ENCODE results near the gene ABO.
A peak's percentile ranks its signal among the peaks of the same experiment; 100 is the strongest.
"Not testable (repeated sequence)": the region's sequence is repeated elsewhere in the genome, so short reads cannot be mapped to it uniquely, and the experiment has no call there.

The ABO gene

GRCh38 chr9:133299996-133300395 lies 25.0 kb upstream of the ABO start:
- DNase-seq; in situ Hi-C loops (cut with HindIII; ENCODE audit: low pct_ligation_motif_present, low pct_unique_long_range_greater_than_20kb, low sequenced_read_pairs): not testable (repeated sequence)

- in situ Hi-C loops (cut with HindIII; ENCODE audit: low pct_ligation_motif_present, low pct_unique_long_range_greater_than_20kb, low sequenced_read_pairs): no loop called here
- DNase-seq: no peak
Observed at GRCh38 chr9:133294257-133294656, 19.3 kb upstream of the ABO start.

- in situ Hi-C loops (cut with HindIII; ENCODE audit: low pct_ligation_motif_present, low pct_unique_long_range_greater_than_20kb, low sequenced_read_pairs): no loop called here
- no peak for DNase-seq
Observed at GRCh38 chr9:133290751-133291302, 15.8 kb upstream of the ABO start.

GRCh38 chr9:133286523-133286922 lies 11.5 kb upstream of the ABO start:
- in situ Hi-C loops (cut with HindIII; ENCODE audit: low pct_ligation_motif_present, low pct_unique_long_range_greater_than_20kb, low sequenced_read_pairs): no loop called here
- no peak for DNase-seq

GRCh38 chr9:133285252-133285775 lies 10.3 kb upstream of the ABO start:
- in situ Hi-C loops (cut with HindIII; ENCODE audit: low pct_ligation_motif_present, low pct_unique_long_range_greater_than_20kb, low sequenced_read_pairs): no loop called here
- DNase-seq: no peak

GRCh38 chr9:133284362-133284761 lies 9.4 kb upstream of the ABO start:
- no peak for DNase-seq
- in situ Hi-C loops (cut with HindIII; ENCODE audit: low pct_ligation_motif_present, low pct_unique_long_range_greater_than_20kb, low sequenced_read_pairs): no loop called here

GRCh38 chr9:133283255-133284032 lies 8.4 kb upstream of the ABO start:
- in situ Hi-C loops (cut with HindIII; ENCODE audit: low pct_ligation_motif_present, low pct_unique_long_range_greater_than_20kb, low sequenced_read_pairs); DNase-seq: not testable (repeated sequence)

- in situ Hi-C loops (cut with HindIII; ENCODE audit: low pct_ligation_motif_present, low pct_unique_long_range_greater_than_20kb, low sequenced_read_pairs): no loop called here
- DNase-seq: no peak
Observed at GRCh38 chr9:133282464-133283238, 7.7 kb upstream of the ABO start.

- in situ Hi-C loops (cut with HindIII; ENCODE audit: low pct_ligation_motif_present, low pct_unique_long_range_greater_than_20kb, low sequenced_read_pairs): no loop called here
- no peak for DNase-seq
Observed at GRCh38 chr9:133280392-133280791, 5.4 kb upstream of the ABO start.

GRCh38 chr9:133278161-133279114 lies 3.4 kb upstream of the ABO start:
- no peak for DNase-seq
- in situ Hi-C loops (cut with HindIII; ENCODE audit: low pct_ligation_motif_present, low pct_unique_long_range_greater_than_20kb, low sequenced_read_pairs): no loop called here

GRCh38 chr9:133277467-133277866 lies 2.5 kb upstream of the ABO start:
- DNase-seq: no peak
- in situ Hi-C loops (cut with HindIII; ENCODE audit: low pct_ligation_motif_present, low pct_unique_long_range_greater_than_20kb, low sequenced_read_pairs): no loop called here

GRCh38 chr9:133276923-133277322 lies 1.9 kb upstream of the ABO start:
- in situ Hi-C loops (cut with HindIII; ENCODE audit: low pct_ligation_motif_present, low pct_unique_long_range_greater_than_20kb, low sequenced_read_pairs): no loop called here
- no peak for DNase-seq

- in situ Hi-C loops (cut with HindIII; ENCODE audit: low pct_ligation_motif_present, low pct_unique_long_range_greater_than_20kb, low sequenced_read_pairs): no loop called here
- no peak for DNase-seq
Observed at GRCh38 chr9:133276001-133276884, 1.2 kb upstream of the ABO start.

- peak; percentile 28 for DNase-seq
- in situ Hi-C loops (cut with HindIII; ENCODE audit: low pct_ligation_motif_present, low pct_unique_long_range_greater_than_20kb, low sequenced_read_pairs): no loop called here
Observed at GRCh38 chr9:133274236-133275104, 531 bp downstream of the ABO start.

- in situ Hi-C loops (cut with HindIII; ENCODE audit: low pct_ligation_motif_present, low pct_unique_long_range_greater_than_20kb, low sequenced_read_pairs): no loop called here
Observed at GRCh38 chr9:133273819-133274218, 1.2 kb downstream of the ABO start.

GRCh38 chr9:133273098-133273497 lies 1.9 kb downstream of the ABO start:
- in situ Hi-C loops (cut with HindIII; ENCODE audit: low pct_ligation_motif_present, low pct_unique_long_range_greater_than_20kb, low sequenced_read_pairs): no loop called here
- no peak for DNase-seq

More at GRCh38 chr9:133273819-133274218, 1.2 kb downstream of the ABO start:
- DNase-seq: no peak
